Measurements from ENCODE around the gene LBX1.

DNA sequence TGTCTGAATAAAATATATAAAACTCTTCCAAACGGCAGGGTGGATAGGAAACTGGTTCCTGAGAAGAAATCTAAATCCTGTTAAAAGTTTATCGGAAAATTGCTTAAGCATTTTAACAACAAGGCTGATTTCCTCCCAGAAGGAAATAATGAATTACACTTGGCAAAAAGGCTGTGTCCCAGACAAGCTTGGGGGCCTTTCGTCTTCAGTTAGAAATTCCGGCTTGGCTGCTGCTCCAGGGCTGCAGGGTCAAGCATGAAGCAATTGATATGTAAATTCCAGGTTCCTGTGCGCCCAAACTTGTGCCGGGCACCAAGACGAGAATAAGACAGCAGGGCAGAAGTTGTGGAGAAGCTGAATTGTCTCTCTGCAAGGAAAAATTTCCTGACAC lies 38.0 kb upstream of the LBX1 start:
- no peak for TF ChIP-seq ESRRA (IDR thresholded peaks at IDR 0.05; ENCODE audit: borderline replicate concordance, low read length)
- no peak for TF ChIP-seq CTCF (IDR thresholded peaks at IDR 0.05)
- no peak for TF ChIP-seq MAZ (IDR thresholded peaks at IDR 0.05; ENCODE audit: borderline replicate concordance, low read depth, low read length)
- TF ChIP-seq, protein P1, sequence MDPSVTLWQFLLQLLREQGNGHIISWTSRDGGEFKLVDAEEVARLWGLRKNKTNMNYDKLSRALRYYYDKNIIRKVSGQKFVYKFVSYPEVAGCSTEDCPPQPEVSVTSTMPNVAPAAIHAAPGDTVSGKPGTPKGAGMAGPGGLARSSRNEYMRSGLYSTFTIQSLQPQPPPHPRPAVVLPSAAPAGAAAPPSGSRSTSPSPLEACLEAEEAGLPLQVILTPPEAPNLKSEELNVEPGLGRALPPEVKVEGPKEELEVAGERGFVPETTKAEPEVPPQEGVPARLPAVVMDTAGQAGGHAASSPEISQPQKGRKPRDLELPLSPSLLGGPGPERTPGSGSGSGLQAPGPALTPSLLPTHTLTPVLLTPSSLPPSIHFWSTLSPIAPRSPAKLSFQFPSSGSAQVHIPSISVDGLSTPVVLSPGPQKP (IDR thresholded peaks at IDR 0.05; ENCODE audit: low read depth, low read length): no peak
- no peak for TF ChIP-seq PHF8 (IDR thresholded peaks at IDR 0.05; ENCODE audit: borderline replicate concordance, low read depth)
- TF ChIP-seq POLR2A (IDR thresholded peaks at IDR 0.05; ENCODE audit: low read length): no peak
- TF ChIP-seq KDM5A (IDR thresholded peaks at IDR 0.05): no peak
- no peak for TF ChIP-seq RAD21 (conservative IDR thresholded peaks at IDR 0.05 in 1 of 2, IDR thresholded peaks at IDR 0.05 in 1 of 2)
- no peak for TF ChIP-seq HOXA7 (CRISPR knock-in tag; IDR thresholded peaks at IDR 0.05)
- TF ChIP-seq RCOR1 (IDR thresholded peaks at IDR 0.05; ENCODE audit: low read depth, low read length): no peak
- TF ChIP-seq, protein P2, sequence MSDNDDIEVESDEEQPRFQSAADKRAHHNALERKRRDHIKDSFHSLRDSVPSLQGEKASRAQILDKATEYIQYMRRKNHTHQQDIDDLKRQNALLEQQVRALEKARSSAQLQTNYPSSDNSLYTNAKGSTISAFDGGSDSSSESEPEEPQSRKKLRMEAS (IDR thresholded peaks at IDR 0.05): no peak
- no peak for TF ChIP-seq RFX5 (IDR thresholded peaks at IDR 0.05)

All from A549 (cell line).